NCI-H146 (cell line): ENCODE results near the gene P2RX3.
A peak's percentile ranks its signal among the peaks of the same experiment; 100 is the strongest.

Experiments used
- DNase-seq: peaks from one replicate; lab custom pipeline; 2025; lab: John Stamatoyannopoulos, UW

The P2RX3 gene

DNA sequence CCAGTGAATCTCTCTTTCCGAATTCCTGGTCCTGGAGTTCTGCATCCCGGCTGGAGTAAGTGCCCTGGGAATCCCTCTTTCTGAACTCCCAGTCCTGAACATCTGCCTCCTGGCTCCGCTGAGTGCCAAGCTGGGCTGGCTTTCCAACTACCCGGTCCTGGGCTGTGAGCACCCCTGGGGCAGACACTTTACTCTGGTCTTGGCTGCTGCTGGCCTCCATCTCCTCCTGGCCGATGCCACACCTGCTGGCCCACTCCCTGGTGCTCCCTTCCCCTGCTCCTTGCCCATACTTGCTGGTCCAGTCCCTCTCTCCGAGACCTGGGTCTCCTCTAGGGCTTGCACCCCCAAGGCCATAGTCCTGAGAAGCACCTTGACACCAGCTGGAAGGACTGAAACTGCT lies 28.1 kb upstream of the P2RX3 start:
- DNase-seq, result no peak

DNA sequence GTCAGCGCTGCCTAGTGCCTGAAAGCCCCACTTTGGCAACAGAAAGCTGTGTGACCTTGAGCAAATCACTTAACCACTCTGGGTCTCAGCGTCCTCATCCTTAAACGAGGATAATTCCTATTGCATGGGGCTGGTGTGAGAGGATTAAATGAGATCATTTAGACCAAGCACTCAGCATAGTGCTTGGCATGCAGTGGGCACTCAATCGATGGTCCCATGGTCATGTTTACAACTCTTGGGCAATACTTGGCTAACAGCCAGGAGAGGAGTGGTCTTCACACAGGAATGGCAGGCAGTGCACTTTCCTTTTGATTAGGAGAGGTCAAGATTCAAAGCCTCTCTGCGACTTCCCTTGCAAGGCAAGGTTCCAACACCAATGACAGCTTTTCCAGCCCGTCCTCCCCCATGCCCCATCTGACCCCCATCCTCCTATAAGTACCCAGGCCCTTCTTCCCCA lies 27.5 kb upstream of the P2RX3 start:
- no peak for DNase-seq

DNA sequence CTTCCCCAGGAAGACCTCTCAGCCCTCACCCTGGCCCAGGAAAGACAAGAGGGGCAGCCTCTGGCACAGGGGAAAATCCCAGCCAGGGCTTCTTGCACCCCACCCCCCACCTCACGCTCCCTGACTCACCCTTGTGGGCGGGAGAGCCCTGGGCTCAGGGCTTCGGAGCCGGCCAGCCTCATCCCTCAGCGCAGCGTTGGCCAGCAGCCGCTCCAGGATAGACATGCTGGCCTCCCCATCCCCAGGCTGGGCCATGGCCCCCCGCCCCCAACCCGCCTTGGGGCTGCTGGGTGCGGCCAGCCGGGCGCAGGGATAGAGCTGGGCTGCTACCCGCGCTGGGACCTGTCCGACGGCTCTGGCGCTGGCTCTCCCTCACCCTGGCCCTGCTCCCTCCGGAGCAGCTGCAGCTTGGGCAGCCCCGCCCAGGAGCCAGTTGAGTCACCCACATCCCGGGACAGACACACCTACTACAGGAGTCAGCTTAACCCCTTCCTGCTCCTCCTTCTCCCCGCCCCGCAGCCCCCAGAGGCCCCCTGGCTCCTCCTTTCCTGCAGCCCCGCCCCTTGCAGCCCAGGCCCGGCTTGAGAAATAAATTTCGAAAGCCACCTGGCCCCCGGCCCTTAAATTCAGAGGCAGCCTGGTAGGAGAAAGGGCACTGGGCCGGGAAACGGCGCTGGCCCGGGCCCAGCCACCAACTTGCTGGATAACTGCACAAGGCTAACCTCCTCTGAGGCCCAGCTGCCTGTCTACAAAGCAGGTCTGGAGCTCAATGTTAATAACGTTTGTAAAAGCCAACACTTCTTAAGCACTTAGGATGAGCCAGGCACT lies 26.8 kb upstream of the P2RX3 start:
- no peak for DNase-seq

DNA sequence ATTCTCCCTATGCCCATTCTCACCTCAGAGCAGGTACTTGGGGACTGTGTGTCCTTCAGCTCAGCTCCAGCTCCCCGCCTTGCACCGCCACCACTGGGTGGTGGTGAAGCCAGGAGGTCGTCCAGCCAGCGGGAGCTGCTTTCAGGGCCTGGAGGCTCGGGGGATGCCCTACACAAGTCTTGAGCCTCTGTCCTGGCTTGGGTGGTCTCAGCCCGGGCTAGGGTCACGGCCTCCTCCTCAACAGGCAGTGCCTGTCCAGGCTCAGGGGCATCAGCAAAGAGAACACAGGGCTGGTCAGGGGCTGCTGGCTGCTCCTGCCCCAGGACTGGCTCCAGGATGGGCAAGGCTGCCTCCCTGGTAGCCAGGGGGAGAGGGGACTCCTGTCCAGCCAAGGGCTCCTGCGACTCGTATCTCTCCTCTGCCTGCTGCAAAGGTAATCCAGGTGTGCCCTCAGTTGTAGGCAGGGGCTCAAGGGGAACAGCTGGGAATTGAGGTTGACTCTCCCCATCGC lies 25.6 kb upstream of the P2RX3 start:
- no peak for DNase-seq

DNA sequence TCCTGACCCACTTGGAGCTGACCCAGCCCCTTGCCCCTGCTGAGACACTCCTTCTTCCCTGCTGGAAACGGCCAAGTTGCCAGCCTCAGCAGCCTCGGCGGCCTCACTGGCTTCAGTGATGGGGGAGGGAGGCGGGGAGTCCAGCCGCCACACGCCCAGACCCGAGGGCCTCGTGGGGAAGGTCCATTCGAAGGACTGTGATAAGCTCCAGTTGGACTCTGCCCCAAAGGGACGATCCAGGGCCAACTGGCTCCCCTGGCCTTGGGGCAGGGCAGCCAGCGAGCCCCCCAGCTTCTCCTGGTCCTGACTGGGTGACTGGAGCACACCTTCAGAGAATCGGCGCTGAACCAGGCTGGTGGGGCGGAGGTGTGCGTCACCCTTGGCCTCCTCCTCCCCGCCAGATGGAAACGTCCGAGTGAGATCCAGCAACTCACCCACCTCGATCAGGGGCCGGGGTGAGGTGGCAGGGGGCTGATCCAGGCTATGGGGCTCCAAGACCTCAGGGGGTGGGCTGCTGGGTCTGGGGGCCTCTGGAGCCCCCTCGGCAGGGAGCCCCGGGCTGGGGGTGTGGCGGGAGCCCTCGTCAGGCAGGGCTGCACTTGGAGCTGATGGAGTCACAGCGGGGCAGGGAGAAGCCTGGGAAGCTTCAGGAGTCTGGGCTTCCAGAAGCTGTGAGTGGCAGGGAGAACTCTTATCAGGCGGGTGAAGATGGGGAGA lies 24.9 kb upstream of the P2RX3 start:
- DNase-seq, result no peak

DNA sequence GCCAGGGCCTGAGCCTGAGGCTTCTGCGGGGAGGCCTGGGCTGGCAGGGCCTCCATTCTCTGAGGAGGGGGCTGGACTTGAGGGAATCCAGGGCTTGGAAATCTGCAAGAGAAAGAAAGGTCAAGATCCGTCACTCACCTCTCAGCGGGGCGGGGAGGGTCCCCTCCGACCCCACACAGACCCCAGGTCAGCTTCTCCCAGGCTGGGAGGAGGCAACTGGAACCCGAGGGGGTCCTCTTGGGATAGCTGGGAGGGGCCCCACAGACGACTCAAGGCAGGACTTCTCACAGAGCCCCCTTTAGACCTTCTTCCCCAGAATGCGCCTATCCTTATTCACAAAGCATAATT lies 24.4 kb upstream of the P2RX3 start:
- DNase-seq, result no peak

DNA sequence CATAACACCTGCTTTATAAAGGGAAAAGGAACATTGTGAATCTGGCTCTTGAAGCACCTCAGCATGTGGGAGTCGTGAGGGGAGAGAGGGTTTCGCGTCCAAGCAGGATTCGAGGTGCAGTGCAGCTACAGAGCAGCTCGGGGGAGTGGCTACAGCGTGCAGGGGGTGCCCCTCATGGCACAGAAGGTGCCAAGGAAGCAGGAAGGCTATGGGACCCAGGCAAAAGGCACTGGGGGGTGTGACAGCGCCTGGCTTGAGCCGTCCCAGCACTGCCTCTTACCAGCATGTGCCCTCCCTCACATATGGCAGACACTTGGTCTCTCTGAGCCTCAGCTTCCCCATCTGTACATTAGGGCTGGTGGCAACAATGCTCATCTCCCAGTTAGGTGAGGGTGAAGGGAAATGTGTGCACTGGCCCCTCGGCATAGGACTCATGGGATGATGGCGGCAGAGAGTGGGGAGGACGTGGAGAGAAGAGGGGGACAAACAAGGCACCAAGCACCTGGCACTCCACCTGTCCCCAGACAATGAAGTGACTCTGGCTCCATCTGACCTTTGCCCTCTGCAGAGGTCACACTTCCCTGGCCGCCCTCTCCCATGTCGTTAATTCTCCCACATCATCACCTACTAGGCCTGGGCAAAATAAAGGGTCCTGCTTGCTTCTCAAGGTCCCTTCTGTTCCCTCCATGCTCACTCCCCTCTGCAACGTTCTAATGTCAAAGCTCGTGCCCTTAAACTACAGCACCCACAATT lies 23.8 kb upstream of the P2RX3 start:
- no peak for DNase-seq

DNA sequence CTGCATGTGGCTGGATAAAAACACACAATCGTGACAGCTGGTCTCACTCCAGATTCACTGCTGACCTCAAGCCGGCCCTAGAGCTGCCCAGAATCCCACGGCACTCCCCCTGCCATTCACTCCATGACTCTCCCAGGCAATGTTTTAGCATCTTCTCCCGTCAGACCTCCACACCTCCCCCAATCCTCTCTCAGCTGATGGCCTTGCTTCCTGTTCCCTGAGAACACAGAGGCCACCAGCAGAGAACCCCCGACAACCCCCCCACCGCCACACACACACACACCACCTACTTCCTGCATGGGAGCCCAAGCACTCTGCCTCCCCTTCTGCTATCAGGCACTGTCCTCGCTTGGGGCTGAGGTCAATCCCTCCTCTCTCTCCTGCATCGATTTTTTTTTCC lies 22.7 kb upstream of the P2RX3 start:
- no peak for DNase-seq

DNA sequence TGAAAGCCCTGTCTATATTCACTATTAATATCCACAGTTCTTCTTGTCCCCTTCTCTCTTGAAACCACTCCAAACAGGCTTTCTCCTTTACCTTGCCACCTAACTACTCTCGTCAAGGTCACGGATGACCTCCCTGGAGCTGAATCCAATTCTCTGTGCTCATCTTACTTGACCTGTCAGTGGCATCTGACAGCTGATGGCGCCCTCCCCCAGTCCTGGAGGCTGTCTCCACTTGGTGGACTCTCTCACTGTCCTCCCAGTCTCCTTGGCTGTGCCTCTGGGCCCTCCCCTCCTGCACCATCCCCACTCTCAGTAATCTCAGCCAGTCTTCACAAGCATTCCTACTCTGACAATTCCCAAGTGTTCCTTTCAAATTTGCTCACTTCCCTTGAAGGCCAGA lies 22.1 kb upstream of the P2RX3 start:
- DNase-seq, result no peak

DNA sequence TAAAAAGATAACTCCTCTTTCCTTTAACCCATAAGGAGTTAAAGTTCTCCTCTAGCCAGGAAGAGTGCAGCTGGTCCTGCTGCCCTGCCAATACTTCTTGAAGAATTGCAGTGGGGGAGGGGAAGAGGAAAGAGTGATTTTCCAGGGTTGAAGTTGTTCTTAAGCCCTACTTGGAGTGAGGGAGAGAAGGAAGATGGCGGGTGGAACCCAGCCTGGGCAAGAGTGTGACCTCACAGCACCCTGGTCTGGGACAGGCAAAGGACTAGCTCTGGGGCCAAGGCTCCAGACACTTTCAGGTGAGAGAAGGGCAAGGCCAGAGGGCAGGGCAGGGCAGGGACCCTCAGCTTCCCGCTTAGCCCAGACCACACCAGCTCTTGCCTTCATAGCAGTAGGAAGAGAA lies 20.0 kb upstream of the P2RX3 start:
- DNase-seq, result no peak

DNA sequence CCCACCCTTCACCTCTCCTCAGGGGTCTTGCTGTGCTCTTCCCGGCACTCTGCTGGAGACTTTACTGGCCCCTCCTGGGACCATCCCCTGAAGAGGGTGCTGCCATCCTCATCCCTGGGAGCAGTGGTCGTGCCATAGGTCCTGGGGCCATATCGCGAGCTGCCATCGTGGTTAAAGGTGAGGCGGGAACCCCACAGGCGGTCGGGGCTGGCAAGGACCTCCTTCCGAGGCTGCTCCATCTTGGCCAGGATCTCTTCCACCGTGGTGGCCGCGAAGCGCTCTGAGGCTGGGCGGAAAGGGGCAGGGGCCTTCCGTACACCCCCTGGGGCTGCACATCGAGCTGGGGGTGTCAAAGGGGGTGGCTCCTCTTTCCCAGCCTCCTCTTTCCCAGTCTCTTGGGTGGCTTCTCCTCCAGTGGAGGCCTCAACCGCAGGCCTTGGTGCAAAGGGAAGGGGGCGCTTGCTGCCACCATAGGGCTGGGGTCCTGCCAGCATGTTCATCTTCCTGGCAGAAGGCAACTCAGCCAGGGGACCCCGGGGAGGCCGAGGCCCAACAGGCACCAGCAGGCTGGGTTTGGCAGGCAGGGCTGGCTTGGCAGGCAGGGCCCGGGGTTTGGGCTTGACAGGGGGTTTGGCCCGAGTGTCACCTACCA lies 18.0 kb upstream of the P2RX3 start:
- DNase-seq, result no peak

DNA sequence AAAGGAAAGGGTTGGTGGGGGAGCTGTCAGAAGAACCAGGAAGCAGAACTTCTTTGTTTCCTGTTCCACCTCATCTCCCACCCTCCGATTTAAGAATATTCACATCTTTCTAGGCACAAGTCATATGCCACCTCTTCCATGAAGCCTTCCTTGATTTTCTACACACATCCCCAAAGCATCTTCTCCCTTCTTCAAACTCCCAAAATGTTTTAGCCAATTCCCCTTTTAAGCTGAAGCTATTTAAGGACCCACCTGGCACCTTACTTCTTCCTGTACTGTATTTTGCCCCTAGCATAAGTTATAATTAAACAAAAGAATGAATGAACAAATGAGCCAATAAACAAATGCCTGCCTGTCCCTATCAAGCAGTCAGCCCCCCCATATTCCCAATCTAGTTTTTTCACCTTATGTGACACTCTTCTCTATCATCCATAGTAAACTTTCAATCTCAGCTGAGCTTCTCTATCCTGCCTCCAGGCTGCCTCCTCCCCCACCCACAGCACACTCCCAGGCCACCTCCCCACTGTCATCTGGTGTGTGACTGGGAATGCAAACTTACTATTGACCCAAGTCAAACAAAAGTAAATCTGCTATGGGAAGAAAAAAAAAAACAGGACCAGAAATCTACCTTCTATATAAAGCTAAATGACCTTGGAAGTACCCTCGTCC lies 17.3 kb upstream of the P2RX3 start:
- DNase-seq, result no peak

DNA sequence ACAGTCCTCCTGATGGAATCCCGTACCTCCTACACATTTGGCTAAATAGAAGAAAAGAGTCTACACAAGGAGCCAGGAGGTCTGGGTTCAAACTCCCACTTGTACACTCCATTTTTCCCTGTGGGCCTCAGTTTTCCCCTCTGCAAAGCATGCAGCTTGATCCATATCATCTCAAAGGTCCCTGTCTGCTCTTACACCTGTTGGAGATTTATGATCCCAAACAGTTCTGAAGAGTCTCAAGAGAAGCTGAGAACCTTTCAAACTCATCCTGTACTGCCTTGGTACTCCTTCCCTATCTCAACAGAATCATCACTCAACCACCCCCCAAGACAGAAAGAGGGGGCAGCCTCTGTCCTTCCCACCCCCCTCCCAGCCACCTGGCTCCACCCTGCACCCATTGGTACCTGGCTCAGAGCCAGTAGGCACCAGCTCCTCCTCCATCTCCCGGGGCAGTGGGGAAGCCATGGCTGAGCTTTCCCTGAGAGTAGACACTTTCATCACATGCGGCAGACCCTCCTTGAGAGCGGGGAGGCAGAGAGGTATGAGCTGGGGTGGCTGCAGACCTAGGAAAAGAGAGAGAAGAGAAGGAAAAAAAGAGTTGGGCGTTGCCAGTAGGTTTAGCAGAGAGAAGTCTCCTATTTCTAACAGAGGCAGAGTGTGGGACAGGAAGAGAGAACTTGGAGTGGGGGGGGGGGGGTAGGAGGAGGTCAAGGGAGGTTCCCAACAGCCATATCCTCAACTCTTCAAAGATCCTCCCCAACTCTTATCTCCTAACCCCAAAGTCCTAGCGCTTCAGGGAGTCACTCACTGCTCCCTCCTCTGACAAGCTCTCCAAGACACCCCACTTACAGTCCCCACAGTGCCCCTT lies 16.5 kb upstream of the P2RX3 start:
- DNase-seq, result no peak

DNA sequence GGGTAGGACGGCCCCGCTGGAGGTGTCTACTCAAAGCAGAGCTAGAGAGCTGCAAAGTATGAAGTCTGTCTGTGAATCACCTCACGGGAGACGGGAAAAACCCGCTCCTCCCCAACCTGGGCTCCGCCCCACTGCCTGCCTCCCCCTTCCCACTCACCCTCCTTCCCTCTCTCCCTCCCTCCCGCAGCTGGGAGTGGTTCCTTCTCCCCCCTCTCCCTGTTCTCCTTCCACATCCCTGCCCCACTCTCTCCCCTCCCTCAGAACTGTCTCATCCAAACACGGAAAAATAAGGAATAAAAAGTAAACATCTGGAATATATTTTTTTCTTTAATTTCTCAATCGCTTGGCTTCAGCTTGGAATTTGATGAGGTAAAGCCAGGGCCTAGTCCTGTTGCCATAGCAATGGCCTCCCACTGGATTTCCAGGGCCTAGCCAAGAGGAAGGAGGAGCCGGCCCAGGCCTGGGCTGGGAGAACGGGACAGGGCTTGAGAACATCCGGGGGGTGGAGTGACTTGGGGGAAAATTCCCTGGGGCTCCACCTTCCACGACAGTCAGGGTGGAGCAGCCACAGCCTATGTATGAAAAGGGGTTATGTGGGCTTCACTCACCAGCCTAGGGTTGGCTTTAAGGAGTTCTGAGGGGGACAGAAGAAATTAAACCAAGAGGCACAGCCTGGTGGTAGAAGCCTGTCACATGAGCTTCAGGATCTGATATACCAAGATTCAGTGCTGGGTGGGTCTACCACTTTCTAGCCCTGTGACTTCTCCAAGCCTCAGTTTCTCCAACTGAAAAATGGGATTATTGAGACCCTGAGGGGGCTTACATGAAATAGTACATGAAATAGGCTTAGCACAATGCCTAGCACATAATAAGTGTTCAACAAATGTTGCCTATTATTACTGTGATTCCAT lies 15.6 kb upstream of the P2RX3 start:
- DNase-seq, result no peak

DNA sequence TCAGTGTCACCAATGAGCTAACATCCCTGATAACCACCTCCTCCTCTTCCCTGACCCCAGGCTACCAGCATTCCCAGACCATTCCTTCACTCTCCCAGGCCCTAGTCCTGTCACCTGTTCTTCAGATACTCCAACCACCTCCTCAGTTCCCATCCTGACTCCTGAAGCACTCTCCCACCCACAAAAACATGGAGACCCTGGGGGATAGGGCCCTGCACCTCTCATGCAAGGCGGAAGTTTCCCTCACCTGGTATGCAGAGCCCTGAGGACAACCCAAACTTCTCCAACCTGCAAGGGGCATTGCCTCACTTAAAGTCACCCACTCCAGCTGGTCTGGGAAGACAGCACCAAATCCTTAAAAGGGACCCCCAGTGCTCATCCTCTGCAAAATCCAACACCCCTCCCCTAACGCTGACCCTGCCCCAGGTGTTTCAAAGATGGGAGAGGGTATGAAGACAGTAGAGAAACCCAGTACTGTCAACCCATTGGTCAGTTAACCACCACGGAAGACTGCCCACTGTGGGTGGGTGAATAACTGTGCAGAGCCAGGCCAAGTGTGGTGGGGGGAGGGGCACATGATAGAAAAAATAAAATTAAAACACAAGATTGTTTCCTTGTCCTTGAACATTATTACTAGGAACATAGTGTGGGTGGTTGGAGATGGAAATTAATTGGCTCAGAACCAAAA lies 14.8 kb upstream of the P2RX3 start:
- DNase-seq, result no peak

DNA sequence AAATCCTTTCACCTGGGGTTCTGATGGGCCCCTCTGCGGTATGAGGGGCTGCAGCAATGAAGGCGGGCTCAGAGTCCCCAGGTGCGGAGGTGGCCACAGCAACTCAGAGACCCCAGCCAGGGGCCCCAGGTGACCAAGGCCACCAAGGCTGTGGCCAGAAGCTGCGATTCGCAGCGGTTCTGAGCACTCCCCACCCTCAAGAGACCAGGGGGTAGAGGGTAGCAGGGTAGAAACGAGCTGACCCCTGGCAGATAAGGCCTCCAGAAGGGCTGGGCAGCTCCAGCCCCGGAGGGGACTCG lies 14.3 kb upstream of the P2RX3 start:
- DNase-seq, result no peak

DNA sequence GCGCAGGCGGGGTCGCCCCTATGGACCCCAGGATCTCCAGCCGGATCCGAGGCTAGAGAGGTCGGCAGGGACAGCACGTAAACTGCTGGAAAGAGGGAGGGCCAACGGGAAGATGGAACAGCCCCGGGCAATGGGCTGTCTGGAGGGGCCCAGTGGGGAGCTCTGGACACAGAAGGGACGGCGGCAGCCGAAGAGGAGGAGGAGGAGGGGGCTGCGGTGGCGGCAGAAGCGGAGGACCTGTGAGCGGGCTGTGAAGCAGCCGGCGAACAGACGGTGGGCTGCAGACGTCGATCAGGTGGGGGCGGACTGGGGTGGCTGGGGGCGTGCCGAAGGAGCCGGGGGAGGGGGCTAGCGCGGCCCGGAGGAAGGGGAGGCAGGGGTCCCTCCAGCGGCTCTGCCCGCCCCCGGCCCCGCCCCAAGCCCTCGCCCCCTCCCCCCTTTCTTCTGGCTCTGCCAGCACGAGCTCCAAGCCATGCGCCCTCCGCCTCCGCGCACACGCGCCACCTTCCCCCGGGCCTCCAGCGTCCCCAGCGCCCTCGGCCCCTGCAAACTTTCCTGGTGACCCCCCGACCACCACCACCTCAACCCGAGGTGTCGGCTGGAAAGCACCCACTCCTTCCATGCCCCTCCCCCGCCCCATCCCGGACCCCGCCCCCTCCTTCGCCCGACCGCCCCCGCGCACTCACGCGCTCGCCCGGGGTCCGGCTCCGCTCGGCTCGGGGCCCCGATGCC lies 13.8 kb upstream of the P2RX3 start:
- DNase-seq, result peak; percentile 82
